ENCODE measurements around the gene SUFU. TPM values are rescaled to one million over a fixed set of nuclear protein-coding genes. Genes with fewer than 3 reads are reported as not detected.

Gene SUFU
- total and polyA plus RNA-seq, 2 of the 4 experiments (the other 2 are of a cell fraction): 2.2 to 11.0 TPM

DNA sequence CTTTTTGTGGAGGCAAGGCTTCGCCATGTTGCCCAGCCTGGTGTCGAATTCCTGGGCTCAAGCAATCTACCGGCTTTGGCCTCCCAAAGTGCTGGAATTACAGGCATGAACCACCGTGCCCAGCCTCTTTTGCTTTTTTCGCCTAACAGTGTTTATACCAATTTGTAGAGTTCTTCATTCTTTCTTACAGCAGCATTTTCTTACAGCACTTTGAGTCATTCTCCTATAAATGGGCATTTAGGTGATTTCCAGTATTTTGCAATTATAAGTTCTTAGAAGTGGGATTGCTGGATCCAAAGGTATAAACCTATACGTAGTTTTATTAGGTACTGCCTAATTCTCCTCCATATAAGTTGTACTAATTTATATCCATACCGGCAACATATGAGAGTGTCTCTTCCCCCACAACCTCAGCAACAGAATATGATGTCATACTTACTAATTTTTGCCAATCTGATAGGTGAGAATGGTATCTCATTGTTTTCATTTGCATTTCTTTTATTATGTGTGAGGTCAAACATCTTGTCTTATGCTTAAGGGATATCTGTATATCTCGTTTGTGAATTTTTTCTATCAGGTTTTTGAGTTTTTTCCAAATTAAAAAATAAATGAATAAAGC is 39.1 kb downstream of the SUFU start:
- Histone ChIP-seq H3K9me1 (ENCODE audit: insufficient read depth, low read length) (peaks cover 11% of the 10 kb centered on the region), H2AFZ (replicated peaks; ENCODE audit: low read length, poor library complexity) (peak overlapping the region; percentile 37), H3K27me3 (ENCODE audit: control insufficient read depth, insufficient read depth, low read length) (no peaks in the 10 kb centered on the region), H3K56ac (ENCODE audit: extremely low read depth, insufficient read depth, low read length) (no peak overlapping the region), H4K5ac (ENCODE audit: low read depth, low read length) (no peak overlapping the region), H3K18ac (ENCODE audit: low read depth, low read length) (peak overlapping the region; percentile 38; the same call in 1 of the 2 replicates), H2AK9ac (replicated peaks; ENCODE audit: low read depth, low read length, poor library complexity) (no peak overlapping the region), H3K79me1 (ENCODE audit: low read depth in 1 of 2, low read length in 2 of 2) (peaks cover 29 to 41% of the 10 kb centered on the region in 2 experiments; a peak in 3 of 4 replicates), H4K20me1 (ENCODE audit: insufficient read depth, low read length) (peaks cover 15% of the 10 kb centered on the region), H3K27ac (ENCODE audit: insufficient read depth, low read length) (peak overlapping the region; percentile 22), H3K36me3 (ENCODE audit: control insufficient read depth, insufficient read depth, low read length) (no peaks in the 10 kb centered on the region), H3K23ac (ENCODE audit: low read depth, low read length) (peak overlapping the region; percentile 45; the same call in 1 of the 2 replicates), H2AK5ac (ENCODE audit: low read depth, low read length) (0 out of 2 replicates have a peak overlapping the region, but pooled peaks have one; percentile 45), H3K9me3 (ENCODE audit: control insufficient read depth, insufficient read depth, low read length) (no peaks in the 10 kb centered on the region), H2BK120ac (ENCODE audit: low read depth, low read length) (peak overlapping the region; percentile 61), H2BK20ac (ENCODE audit: low read depth, low read length) (peak overlapping the region; percentile 75; the same call in 1 of the 2 replicates), H3K4me3 (ENCODE audit: insufficient read depth, low read depth, low read length) (no peak overlapping the region), H4K91ac (ENCODE audit: insufficient read depth, low read depth, low read length) (peak overlapping the region; percentile 60; the same call in 1 of the 2 replicates), H2BK5ac (ENCODE audit: low read depth, low read length, poor library complexity, severe bottlenecking) (peak overlapping the region; percentile 92), H3K14ac (replicated peaks; ENCODE audit: low read depth, low read length) (no peak overlapping the region), H4K8ac (ENCODE audit: low read depth in 2 of 2, low read length in 2 of 2) (peak overlapping the region; percentile 13 to 14; a peak in 1 of 4 replicates), H3K4ac (ENCODE audit: low read depth, low read length) (peak overlapping the region; percentile 74), H2BK15ac (ENCODE audit: low read depth, low read length) (0 out of 3 replicates have a peak overlapping the region, but pooled peaks have one; percentile 32), H3K4me2 (ENCODE audit: low read depth, low read length) (peak overlapping the region; percentile 63; the same call in 1 of the 2 replicates), H3K9ac (ENCODE audit: low read depth, low read length) (no peak overlapping the region), H3K4me1 (ENCODE audit: control insufficient read depth, insufficient read depth, low read length) (peaks cover 17% of the 10 kb centered on the region)
- dilution Hi-C loops (cut with HindIII; ENCODE audit: low sequenced_read_pairs, unreplicated experiment): no loop called here
- DNase-seq (peak; percentile 89), ATAC-seq (ENCODE audit: low read depth) (peak; percentile 65)
- BruUV-seq (replicated peaks): no TSS peak
- ChIA-PET POLR2A (ENCODE audit: unreplicated experiment) (no interaction called here), CTCF (interaction anchor here (0.6 kb wide), 1 partner anchor 14 kb away, joined by 3 read pairs; no protein-coding TSS in a partner anchor)
- intact Hi-C loops (cut with micrococcal nuclease): loop anchor here (5.0 kb wide), 1 partner anchor 36 kb away; no protein-coding TSS in a partner anchor
- 57% methylated on average over 3 of the region's 8 CpGs; no CpG with 5 or more reads in 1 of the 2 experiments for WGBS, 2 experiments (ENCODE audit: extremely low coverage in 2 of 2, insufficient read length in 1 of 2)
- in situ Hi-C loops (cut with MboI; ENCODE audit: low sequenced_read_pairs): no loop called here
- no peak for TF ChIP-seq RAD21 (IDR thresholded peaks at IDR 0.05; ENCODE audit: low read length)
- peak; percentile 53; the same call in 1 of the 2 replicates for TF ChIP-seq FOS (IDR thresholded peaks at IDR 0.05; ENCODE audit: low read depth, low read length)
- TF ChIP-seq SMC3 (IDR thresholded peaks at IDR 0.05; ENCODE audit: low read depth, low read length): no peak
- no peak for TF ChIP-seq MAZ (IDR thresholded peaks at IDR 0.05; ENCODE audit: borderline replicate concordance, low read depth, low read length)
- no peak for TF ChIP-seq RFX5 (IDR thresholded peaks at IDR 0.05; ENCODE audit: low read depth, low read length)
- TF ChIP-seq RCOR1 (IDR thresholded peaks at IDR 0.05; ENCODE audit: insufficient replicate concordance, low read length): no peak
- TF ChIP-seq, protein P1, sequence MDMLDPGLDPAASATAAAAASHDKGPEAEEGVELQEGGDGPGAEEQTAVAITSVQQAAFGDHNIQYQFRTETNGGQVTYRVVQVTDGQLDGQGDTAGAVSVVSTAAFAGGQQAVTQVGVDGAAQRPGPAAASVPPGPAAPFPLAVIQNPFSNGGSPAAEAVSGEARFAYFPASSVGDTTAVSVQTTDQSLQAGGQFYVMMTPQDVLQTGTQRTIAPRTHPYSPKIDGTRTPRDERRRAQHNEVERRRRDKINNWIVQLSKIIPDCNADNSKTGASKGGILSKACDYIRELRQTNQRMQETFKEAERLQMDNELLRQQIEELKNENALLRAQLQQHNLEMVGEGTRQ (IDR thresholded peaks at IDR 0.05; ENCODE audit: low read depth, low read length): no peak
- TF ChIP-seq MAFK (IDR thresholded peaks at IDR 0.05; ENCODE audit: low read depth, low read length): peak; percentile 21; the same call in 1 of the 2 replicates
- peak; percentile 96 for TF ChIP-seq CEBPB (IDR thresholded peaks at IDR 0.05; ENCODE audit: low read depth, low read length)
- TF ChIP-seq NFE2L2 (IDR thresholded peaks at IDR 0.05; ENCODE audit: low read depth, low read length): no peak
- TF ChIP-seq CHD1 (IDR thresholded peaks at IDR 0.05; ENCODE audit: low read depth, low read length): no peak
- TF ChIP-seq POLR2A (IDR thresholded peaks at IDR 0.05; ENCODE audit: low read depth, low read length): no peak
- TF ChIP-seq MXI1 (IDR thresholded peaks at IDR 0.05; ENCODE audit: borderline replicate concordance, low read depth, low read length): no peak
- TF ChIP-seq, protein P2, sequence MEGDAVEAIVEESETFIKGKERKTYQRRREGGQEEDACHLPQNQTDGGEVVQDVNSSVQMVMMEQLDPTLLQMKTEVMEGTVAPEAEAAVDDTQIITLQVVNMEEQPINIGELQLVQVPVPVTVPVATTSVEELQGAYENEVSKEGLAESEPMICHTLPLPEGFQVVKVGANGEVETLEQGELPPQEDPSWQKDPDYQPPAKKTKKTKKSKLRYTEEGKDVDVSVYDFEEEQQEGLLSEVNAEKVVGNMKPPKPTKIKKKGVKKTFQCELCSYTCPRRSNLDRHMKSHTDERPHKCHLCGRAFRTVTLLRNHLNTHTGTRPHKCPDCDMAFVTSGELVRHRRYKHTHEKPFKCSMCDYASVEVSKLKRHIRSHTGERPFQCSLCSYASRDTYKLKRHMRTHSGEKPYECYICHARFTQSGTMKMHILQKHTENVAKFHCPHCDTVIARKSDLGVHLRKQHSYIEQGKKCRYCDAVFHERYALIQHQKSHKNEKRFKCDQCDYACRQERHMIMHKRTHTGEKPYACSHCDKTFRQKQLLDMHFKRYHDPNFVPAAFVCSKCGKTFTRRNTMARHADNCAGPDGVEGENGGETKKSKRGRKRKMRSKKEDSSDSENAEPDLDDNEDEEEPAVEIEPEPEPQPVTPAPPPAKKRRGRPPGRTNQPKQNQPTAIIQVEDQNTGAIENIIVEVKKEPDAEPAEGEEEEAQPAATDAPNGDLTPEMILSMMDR (conservative IDR thresholded peaks at IDR 0.05; ENCODE audit: low read depth, low read length): no peak
- TF ChIP-seq BHLHE40 (IDR thresholded peaks at IDR 0.05; ENCODE audit: low read depth, low read length): no peak

Data from IMR-90 (cell line).